ENCODE data around the gene WNT7B.

Gene WNT7B

GRCh38 chr22:45884201-45885062 is 92.5 kb downstream of the WNT7B start:
- DNase-seq = no peak

GRCh38 chr22:45883811-45884170 is 93.2 kb downstream of the WNT7B start:
- no peak for DNase-seq

DNA sequence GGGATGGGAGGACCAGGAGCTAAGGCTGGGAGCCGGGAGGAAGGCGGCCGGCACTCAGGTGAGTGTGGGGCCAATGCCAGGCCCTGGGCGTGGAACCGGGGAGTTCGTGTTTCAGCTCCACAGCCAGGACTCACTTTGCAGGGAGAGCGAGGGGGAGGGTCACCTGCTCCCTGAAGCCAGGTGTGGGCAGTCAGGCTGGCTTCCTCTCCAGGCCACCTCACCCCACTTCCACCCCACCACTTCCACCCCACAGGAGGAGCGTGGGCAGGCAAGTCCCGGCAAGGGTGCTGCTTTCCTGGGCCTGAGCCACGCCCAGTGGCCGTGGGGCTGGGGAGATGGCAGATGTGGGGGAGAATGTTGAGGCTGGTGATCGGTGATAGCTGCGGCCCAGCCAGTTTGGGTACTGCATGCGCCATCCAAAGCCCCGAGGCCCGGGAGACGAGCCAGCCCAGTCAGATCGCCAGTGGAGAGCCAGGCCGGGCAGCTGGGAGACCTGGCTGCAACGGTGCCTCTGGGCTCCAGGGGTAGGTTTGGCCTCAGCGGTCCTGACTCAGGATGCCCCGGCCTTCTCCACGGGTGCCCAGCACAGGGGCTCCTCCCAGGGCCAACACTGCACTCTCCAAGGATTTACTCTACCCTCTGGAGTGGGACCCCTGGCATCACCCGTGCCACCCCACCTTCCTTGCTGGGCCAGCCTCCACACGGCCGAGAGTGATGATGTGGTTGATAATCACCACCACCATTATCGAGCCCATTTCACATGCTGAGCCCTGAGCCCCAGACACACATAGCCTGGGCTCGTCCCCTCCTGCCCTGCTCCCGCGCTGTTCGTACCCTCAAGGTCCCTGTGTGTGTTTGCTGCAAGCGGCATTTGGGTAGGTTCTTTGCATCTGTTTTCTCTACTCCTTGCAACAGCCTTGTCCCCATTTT is 93.8 kb downstream of the WNT7B start:
- DNase-seq = no peak

DNA sequence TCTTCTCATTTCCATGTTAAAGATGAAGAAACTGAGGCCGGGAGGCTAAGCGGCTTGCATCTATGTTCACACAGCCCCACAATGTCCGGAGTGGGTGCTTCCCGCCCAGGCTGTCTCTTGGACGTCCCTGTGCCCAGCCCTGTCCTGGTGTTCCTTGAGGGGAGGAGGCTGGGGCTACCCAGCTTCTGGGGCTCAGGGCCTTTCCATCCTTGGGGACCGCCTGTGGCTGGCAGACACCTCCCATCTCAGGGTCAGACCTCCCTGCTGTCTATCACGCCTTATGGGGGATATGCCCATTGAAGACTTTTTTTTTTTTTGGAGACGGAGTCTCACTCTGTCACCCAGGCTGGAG is 95.5 kb downstream of the WNT7B start:
- no peak for DNase-seq

DNA sequence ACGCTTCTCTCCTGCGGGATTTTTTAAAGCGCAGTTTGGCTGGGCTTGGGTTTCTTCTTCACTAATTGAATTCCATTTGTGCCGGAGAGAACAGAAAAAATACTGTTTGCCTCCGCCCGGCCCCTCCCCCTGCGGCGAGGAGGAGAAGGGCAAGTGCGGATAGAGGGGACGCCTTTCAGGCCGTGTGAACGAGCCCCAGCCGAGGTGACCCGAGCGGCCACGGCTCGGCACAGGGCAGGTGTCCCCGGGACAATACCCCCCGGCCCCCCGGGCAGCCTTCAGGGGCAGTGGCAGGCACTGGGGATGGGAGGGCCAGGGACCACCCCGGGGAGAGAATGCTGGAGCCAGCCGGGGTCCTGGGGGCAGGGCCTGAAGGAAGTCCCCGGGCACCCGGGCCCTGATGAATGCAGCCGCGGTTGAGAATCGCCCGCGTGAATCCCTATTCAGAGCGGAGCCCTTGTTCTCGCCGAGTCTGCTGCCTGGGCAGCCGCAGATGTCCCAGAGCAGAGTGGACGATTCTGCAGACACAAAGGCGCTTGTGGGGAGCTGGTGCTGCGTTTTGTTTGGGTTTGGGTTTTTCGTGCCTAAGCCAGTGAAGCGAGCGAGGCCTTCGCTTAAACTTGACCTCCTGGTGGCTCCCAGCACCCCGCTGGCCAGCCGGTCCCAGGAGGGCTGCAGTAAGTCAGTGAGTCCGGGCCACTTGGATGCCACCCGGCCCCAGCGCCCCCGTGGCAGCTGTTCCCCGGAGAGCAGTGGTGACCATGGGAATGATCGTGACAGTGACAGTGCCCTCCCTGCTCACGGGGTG is 96.0 kb downstream of the WNT7B start:
- DNase-seq = no peak

GRCh38 chr22:45880091-45880715 is 96.8 kb downstream of the WNT7B start:
- DNase-seq = no peak

GRCh38 chr22:45879552-45879949 is 97.4 kb downstream of the WNT7B start:
- no peak for DNase-seq

DNA sequence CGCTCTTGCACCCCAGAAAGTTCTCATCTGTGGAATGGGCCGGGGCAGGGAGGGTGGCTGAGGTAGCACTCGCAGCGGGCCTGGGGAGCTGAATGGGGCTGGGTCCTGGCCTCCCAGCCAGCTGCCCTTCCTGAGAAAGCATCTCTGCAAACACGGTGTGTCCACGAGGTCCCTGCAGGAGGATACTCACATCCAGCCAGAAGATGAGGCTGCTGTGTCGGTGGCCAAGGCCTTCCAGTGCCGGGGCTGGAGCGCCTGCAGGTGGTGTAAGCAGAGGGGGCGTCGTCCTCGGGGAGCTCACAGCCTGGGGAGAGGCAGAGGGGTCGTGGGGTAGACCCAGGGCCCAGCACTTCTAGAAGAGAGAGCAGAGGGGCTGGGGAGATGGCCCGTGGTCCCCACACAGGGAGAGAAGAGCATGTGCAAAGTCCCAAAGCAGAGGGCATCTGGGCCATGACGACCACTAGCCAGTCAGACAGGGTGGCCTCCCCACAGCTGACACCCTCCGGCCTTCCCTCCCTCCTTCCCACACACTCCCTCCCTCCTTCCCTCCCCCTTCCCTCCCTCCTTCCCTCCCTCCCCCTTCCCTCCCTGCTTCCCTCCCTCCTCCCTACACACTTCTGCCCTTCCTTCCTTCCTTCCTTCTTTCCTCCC is 97.9 kb downstream of the WNT7B start:
- no peak for DNase-seq

- no peak for DNase-seq
Observed at GRCh38 chr22:45878051-45878781, 98.7 kb downstream of the WNT7B start.

- DNase-seq = no peak
Observed at GRCh38 chr22:45877651-45878050, 99.3 kb downstream of the WNT7B start.

- DNase-seq = no peak
Observed at GRCh38 chr22:45877036-45877380, 100.0 kb downstream of the WNT7B start.

DNA sequence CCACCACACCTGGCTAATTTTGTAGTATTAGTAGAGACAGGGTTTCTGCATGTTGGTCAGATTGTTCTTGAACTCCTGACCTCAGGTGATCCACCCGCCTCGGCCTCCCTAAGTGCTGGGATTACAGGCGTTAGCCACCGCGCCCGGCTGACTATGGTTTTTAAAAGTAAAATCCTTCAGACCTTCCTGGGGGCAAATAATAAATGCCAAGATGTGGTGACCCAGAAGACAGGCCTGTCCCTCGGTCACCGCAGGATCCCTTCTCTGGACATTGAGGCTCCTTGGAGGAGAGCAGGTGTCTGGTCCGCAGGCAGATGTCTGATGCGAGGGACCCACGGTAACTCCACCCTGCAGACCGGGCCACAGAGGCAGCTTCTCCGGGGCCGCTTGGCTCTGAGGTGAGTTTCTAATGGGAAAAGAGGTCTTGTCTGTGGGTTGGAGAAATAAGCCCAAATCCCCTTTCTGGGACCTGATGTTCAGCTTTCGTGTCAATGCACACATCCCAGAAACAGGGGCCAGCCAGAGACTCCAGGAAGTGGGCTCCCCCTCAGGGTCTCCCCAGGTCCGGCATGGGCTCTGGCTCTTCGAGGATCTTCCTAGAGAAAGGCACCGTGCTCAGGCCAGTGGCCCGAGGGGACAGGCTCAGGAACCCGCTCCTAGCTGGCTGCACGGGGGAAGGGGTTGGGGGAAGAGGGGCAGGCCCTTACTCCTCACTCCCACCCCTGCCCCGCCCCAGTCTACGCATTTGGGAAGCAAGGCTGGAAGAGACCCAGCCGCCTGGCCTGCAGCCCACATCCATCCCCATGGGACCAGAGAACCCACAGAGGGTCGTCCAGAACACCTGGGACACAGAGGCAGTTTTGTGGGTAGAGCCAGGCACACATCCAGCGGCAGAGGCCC is 100.6 kb downstream of the WNT7B start:
- DNase-seq = no peak

DNA sequence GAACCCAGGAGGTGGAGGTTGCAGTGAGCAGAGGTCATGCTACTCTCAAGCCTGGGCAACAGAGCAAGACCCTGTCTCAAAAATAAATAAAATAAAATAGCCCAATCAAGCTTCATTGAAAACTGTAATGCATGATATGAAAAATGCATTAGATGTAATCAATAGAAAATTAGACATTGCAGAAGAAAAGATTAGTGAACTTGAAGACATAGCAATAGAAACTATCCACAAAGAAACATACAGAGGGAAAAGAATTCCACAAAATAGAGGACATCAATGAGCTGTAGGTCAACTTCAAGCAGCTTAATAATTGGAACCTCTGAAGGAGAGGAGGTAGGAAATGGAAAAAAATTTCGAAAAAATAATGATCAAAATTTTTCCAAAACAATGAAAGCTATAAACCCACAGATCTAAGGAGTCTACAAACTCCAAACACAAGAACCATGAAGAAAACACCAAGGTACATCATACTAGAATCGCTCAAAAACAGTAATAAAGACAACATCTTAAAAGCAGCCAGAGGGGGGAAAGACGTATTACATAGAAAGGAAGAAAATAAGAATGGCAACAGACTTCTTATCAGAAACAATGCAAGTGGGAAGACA is 104.2 kb downstream of the WNT7B start:
- no peak for DNase-seq

- no peak for DNase-seq
Observed at GRCh38 chr22:45871721-45872120, 105.2 kb downstream of the WNT7B start.

Measured in CD4-positive, alpha-beta T cell treated with Interleukin-21 for 1 hour (primary cell).